ENCODE data around the gene DAZAP1. TPM values are rescaled to one million over a fixed set of nuclear protein-coding genes. Genes with fewer than 3 reads are reported as not detected.

Gene DAZAP1
- total RNA-seq, 2 experiments from 2014 or later = 214 to 217 TPM

DNA sequence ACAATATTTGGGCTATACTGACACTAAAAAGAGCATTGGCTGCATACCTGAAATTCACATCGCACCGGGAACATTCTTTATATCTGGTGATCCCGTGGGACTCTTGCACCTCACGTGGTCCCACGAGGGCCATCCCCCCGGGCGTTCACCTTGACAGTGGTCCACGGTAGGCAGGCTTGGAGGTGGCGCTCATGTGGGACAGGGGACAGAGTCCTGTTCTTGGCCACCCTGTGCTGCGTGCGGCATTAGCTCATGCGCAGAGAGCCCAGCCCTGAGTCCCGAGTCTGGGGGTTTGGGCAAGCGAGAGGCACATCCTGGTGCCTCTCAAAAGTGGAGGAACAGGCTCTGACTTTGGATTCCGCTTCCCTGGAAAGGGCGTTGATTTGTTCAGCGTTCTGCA, 13.5 kb upstream of the DAZAP1 start:
- no peak for ATAC-seq (ENCODE audit: low read depth)
- Mint-ChIP-seq H3K9me3 (no peaks in the 10 kb centered on the region), H3K36me3 (peaks cover 7% of the 10 kb centered on the region), H3K4me3 (no peak overlapping the region), H3K4me1 (peaks cover 2% of the 10 kb centered on the region), H3K27me3 (no peaks in the 10 kb centered on the region), H3K27ac (no peak overlapping the region)
- no peak for DNase-seq
- POLR2A ChIA-PET = interaction anchor here (0.6 to 0.9 kb wide), 3 partner anchors 11 to 317 kb away, joined by 4 to 8 read pairs (median 4); no protein-coding TSS in a partner anchor

GRCh38 chr19:1394252-1395193, 12.9 kb upstream of the DAZAP1 start:
- Mint-ChIP-seq H3K27ac (no peak overlapping the region), H3K27me3 (no peaks in the 10 kb centered on the region), H3K9me3 (no peaks in the 10 kb centered on the region), H3K36me3 (peaks cover 4% of the 10 kb centered on the region), H3K4me1 (peaks cover 2% of the 10 kb centered on the region), H3K4me3 (no peak overlapping the region)
- DNase-seq (no peak), ATAC-seq (ENCODE audit: low read depth) (no peak)
- POLR2A ChIA-PET = interaction anchor here (0.7 to 0.9 kb wide), 2 partner anchors 11 to 316 kb away, joined by 4 read pairs; no protein-coding TSS in a partner anchor

GRCh38 chr19:1395194-1396018, 12.0 kb upstream of the DAZAP1 start:
- ATAC-seq (ENCODE audit: low read depth) (no peak), DNase-seq (no peak)
- Mint-ChIP-seq H3K27me3 (no peaks in the 10 kb centered on the region), H3K4me3 (no peak overlapping the region), H3K27ac (no peak overlapping the region), H3K4me1 (peaks cover 2% of the 10 kb centered on the region), H3K9me3 (no peaks in the 10 kb centered on the region), H3K36me3 (peaks cover 2% of the 10 kb centered on the region)
- POLR2A ChIA-PET = no interaction called here

GRCh38 chr19:1396019-1396767, 11.2 kb upstream of the DAZAP1 start:
- H3K27me3 Mint-ChIP-seq = no peaks in the 10 kb centered on the region
- no peak for DNase-seq
- H3K27ac Mint-ChIP-seq = no peak overlapping the region
- ATAC-seq (ENCODE audit: low read depth) = no peak
- no peaks in the 10 kb centered on the region for H3K9me3 Mint-ChIP-seq
- POLR2A ChIA-PET = interaction anchor here (3.1 kb wide), 1 partner anchor 127 kb away, joined by 10 read pairs; the partner anchor contains the start of gene CIRBP
- H3K36me3 Mint-ChIP-seq = peaks cover 2% of the 10 kb centered on the region
- H3K4me3 Mint-ChIP-seq = no peak overlapping the region
- peaks cover 2% of the 10 kb centered on the region for H3K4me1 Mint-ChIP-seq

DNA sequence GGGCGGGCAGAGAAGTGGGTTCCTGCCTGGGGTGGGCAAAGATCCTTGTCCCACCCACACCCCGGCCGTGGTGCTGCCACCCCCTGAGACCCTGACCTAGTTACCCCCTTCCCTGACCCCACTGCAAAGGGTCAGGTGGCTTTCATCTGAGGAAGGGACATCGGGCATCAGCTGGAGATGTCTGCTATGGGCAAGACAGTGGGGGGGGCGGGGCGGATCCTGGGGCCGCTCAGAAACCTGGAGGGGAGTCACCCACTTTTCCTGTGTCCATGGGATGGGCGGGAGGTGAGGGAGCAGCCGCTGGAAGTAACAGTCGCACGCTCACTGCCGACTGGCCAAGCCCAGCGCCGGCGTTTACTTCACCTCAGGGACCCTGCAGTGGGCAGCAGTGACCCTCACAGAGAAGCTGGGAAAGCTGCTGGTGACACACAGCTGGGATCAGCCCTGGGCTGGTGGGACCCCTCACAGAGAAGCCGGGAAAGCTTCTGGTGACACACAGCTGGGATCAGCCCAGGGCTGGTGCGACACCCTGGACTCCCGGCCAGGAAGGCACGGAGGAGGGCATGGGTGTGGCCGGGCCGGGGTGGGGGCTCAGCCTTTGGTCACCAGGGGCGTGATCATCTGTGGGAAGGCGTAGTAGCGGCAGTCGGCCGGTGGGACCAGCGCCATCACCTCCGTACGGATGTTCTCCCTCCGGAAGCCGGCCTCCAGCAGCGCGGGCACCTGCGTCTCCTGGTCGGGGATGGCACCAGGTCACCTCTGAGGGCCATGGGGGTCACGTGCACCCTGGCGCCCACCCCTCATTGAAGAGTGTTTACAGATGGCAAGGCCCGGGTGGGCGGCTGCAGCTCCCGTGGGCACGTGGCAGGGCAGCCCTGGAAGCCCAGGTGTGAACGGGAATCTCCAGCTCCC, 10.4 kb upstream of the DAZAP1 start:
- ATAC-seq (ENCODE audit: low read depth) (no peak), DNase-seq (no peak)
- H3K27me3 Mint-ChIP-seq = no peaks in the 10 kb centered on the region
- no peak overlapping the region for H3K4me3 Mint-ChIP-seq
- POLR2A ChIA-PET = interaction anchor here (3.1 kb wide), 1 partner anchor 128 kb away, joined by 10 read pairs; the partner anchor contains the start of gene CIRBP
- no peaks in the 10 kb centered on the region for H3K9me3 Mint-ChIP-seq
- no peak overlapping the region for H3K27ac Mint-ChIP-seq
- H3K4me1 Mint-ChIP-seq = peaks cover 2% of the 10 kb centered on the region
- H3K36me3 Mint-ChIP-seq = peaks cover 2% of the 10 kb centered on the region

GRCh38 chr19:1397838-1398237, 9.5 kb upstream of the DAZAP1 start:
- no peak for DNase-seq
- POLR2A ChIA-PET = interaction anchor here (0.6 to 3.1 kb wide), 2 partner anchors 128 to 996 kb away, joined by 5 to 10 read pairs; partner anchors contain the start of gene CIRBP

DNA sequence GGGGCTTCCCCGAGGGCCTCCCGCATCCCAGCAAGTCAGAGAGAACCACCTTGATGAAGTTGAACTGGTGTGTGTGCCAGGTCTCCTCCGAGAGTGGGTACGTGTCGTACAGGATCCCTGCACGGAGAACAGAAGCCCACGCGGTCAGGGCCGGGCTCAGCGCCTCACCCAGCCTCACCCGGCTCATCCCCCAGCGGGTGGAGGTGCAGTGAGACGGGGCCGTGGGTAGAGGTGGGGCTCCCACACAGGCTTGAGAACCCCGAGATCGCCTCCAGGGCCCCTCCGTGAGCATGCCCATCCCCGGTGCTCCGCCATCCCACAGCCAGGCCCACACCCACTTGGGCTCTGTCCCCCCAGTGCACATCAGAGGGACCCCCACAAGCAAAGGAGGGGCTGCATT, 8.3 kb upstream of the DAZAP1 start:
- ATAC-seq (ENCODE audit: low read depth) (no peak), DNase-seq (no peak)
- peaks cover 2% of the 10 kb centered on the region for H3K36me3 Mint-ChIP-seq
- no peak overlapping the region for H3K27ac Mint-ChIP-seq
- POLR2A ChIA-PET = interaction anchor here (3.1 kb wide), 1 partner anchor 130 kb away, joined by 10 read pairs; the partner anchor contains the start of gene CIRBP
- H3K4me3 Mint-ChIP-seq = no peak overlapping the region
- peaks cover 4% of the 10 kb centered on the region for H3K27me3 Mint-ChIP-seq
- H3K4me1 Mint-ChIP-seq = peaks cover 5% of the 10 kb centered on the region
- no peaks in the 10 kb centered on the region for H3K9me3 Mint-ChIP-seq

More at GRCh38 chr19:1397838-1398237, 9.5 kb upstream of the DAZAP1 start:
- H3K36me3 Mint-ChIP-seq = peaks cover 2% of the 10 kb centered on the region
- no peaks in the 10 kb centered on the region for H3K9me3 Mint-ChIP-seq
- H3K27me3 Mint-ChIP-seq = peaks cover 2% of the 10 kb centered on the region
- peaks cover 4% of the 10 kb centered on the region for H3K4me1 Mint-ChIP-seq
- ATAC-seq (ENCODE audit: low read depth) = no peak
- H3K27ac Mint-ChIP-seq = no peak overlapping the region
- no peak overlapping the region for H3K4me3 Mint-ChIP-seq

GRCh38 chr19:1399745-1400144, 7.6 kb upstream of the DAZAP1 start:
- POLR2A ChIA-PET = no interaction called here
- no peak for ATAC-seq (ENCODE audit: low read depth)
- no peak overlapping the region for H3K4me3 Mint-ChIP-seq

DNA sequence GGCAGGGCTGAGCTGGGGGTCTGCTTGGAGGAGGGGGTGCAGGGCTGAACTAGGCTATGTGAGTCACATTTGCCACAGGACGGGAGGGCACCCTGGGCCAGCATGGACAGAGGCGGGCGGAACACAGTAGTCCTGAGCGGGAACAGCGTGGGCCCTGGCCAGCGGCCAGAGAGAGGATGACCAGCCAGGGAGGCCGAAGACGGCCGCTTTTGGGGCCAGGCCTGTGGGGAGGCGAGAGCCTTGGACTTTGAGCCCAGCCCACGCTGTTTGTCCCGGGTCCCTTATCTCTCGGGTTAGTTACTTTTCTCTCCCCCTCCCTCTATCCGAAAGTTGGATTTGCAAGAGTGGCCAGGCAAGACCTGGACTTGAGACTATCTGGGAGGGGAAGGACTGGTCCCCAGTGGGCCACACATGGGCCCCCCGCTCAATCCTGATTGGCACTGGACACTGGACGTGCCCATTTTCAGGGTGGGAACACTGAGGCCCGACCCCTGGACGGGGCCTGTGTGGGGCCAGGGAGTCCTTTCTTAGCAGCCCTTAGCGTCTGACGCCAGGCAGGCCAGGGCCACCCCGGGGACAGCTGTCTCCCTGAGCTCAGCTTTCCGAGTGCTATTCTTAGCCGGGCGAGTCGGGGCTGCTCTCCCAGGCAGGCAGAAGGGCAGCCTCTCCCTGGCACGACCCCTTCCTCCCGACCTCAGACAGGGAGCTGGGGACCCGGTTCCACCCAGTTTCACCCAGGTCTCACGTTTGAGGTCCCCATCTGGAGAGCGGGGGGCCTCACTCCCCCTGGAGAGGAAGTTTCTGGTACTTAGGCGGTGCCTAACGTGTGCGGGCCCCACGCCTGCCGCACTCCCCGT, 6.9 kb upstream of the DAZAP1 start:
- peaks cover 4% of the 10 kb centered on the region for H3K27me3 Mint-ChIP-seq

More at GRCh38 chr19:1399745-1400144, 7.6 kb upstream of the DAZAP1 start:
- Mint-ChIP-seq H3K4me1 (peaks cover 5% of the 10 kb centered on the region), H3K27ac (no peak overlapping the region), H3K36me3 (no peaks in the 10 kb centered on the region), H3K9me3 (no peaks in the 10 kb centered on the region), H3K27me3 (peaks cover 4% of the 10 kb centered on the region)
- no peak for DNase-seq

GRCh38 chr19:1401138-1401888, 6.1 kb upstream of the DAZAP1 start, which contains the start of gene GAMT:
Gene GAMT (minus strand): TSS chr19:1401542. CDS start chr19:1401476, 66 bp downstream.
- POLR2A ChIA-PET = interaction anchor here (0.5 kb wide), 1 partner anchor 492 kb away, joined by 3 read pairs; no protein-coding TSS in a partner anchor
- H3K27me3 Mint-ChIP-seq = peaks cover 4% of the 10 kb centered on the region

More for the DNA sequence above, 6.9 kb upstream of the DAZAP1 start:
- Mint-ChIP-seq H3K27ac (no peak overlapping the region), H3K36me3 (no peaks in the 10 kb centered on the region), H3K4me1 (peaks cover 7% of the 10 kb centered on the region), H3K4me3 (peak overlapping the region; percentile 69), H3K9me3 (no peaks in the 10 kb centered on the region)
- DNase-seq (no peak), ATAC-seq (ENCODE audit: low read depth) (peak; percentile 21)
- POLR2A ChIA-PET = no interaction called here

More at GRCh38 chr19:1401138-1401888, 6.1 kb upstream of the DAZAP1 start, which contains the start of gene GAMT:
- no peaks in the 10 kb centered on the region for H3K36me3 Mint-ChIP-seq
- no peak within 1 kb of the TSS for H3K27ac Mint-ChIP-seq
- ATAC-seq (ENCODE audit: low read depth) (peak; percentile 59), DNase-seq (peak; percentile 77)
- peaks cover 6% of the 10 kb centered on the region for H3K4me1 Mint-ChIP-seq
- H3K4me3 Mint-ChIP-seq = peak within 1 kb of the TSS; percentile 69
- H3K9me3 Mint-ChIP-seq = no peaks in the 10 kb centered on the region
